Right lobe of liver (tissue), 6 donors: ENCODE results near the gene TRAPPC2. TPM values are rescaled to one million over a fixed set of nuclear protein-coding genes. Genes with fewer than 3 reads are reported as not detected.

Source experiments
- ATAC-seq, 4 donors: fragments of 200-7000 bp; cut with Tn5 transposase; one replicate each; pipeline ENCODE4 v1.9.1; 2020; ENCODE audit warnings: mild to moderate bottlenecking in 4 of 4, moderate library complexity in 4 of 4
- DNase-seq, 3 donors: peaks; one replicate each; pipeline ENCODE4 v3.0.0-alpha.2; 2020
- H3K27ac ChIP-seq, 3 donors: fragments of 200-600 bp; one replicate each; pipeline ENCODE4 v1.8.0; 2022
- H3K27me3 ChIP-seq, 2 donors: fragments of 200-600 bp; one replicate each; pipeline ENCODE4 v1.8.0; 2022
- H3K36me3 ChIP-seq, 4 donors: fragments of 200-600 bp; sonication (generic) in 1 of 4; one replicate each; pipeline versions ENCODE4 v1.5.1 to v1.8.0; 2017 to 2022; ENCODE audit warnings: control low read depth in 1 of 4
- H3K4me1 ChIP-seq, 4 donors: fragments of 200-600 bp; sonication (generic) in 1 of 4; one replicate each; pipeline versions ENCODE4 v1.5.1 to v1.8.0; 2017 to 2022; ENCODE audit warnings: control low read depth in 1 of 4
- H3K4me3 ChIP-seq, 3 donors: fragments of 200-600 bp; one replicate each; pipeline ENCODE4 v1.8.0; 2022
- H3K9me3 ChIP-seq, 4 donors: fragments of 200-600 bp; sonication (generic) in 1 of 4; one replicate each; pipeline versions ENCODE4 v1.5.1 to v1.8.0; 2017 to 2022; ENCODE audit warnings: control low read depth in 1 of 4
- CTCF ChIP-seq, 4 donors: fragments of 200-600 bp in 3 of 4; fragments of 450-650 bp in 1 of 4; IDR thresholded peaks; one replicate each; pipeline versions ENCODE4 v1.5.1 to v1.8.0; 2016 to 2022; ENCODE audit warnings: antibody characterized with exemption in 4 of 4, mild to moderate bottlenecking in 2 of 4
- POLR2A ChIP-seq: fragments of 450-650 bp; IDR thresholded peaks from one replicate; pipeline ENCODE4 v1.6.1; 2017; ENCODE audit warnings: antibody characterized with exemption, mild to moderate bottlenecking
- WGBS: methylation state at CpG from one replicate; pipeline ENCODE4 v1.1.6; 2018; ENCODE audit warnings: low coverage, low lambda C conversion rate; ENCODE audit not compliant: insufficient coverage; ENCODE audit errors: missing lambda C conversion rate; 5-methylcytosine and 5-hydroxymethylcytosine counted together
- intact Hi-C, 2 donors: fragments of 100-400 bp; cut with DNase I; formaldehyde crosslinking; loops; one replicate each; pipeline versions ENCODE4 v1.11.2 to v1.14.1; 2022
- total RNA-seq, 6 experiments: library from RNA; depleted of rRNA in 2 of 6; stranded (reverse); fragments of >200 nt in 2 of 6; fragmentation: NEBNext Ultra II Directional in 3 of 6; extraction: Animal tissue kit (Norgen Biotek cat#: 25700) in 3 of 6; gene quantifications; one replicate each; pipeline versions ENCODE4 v1.1.0 to v1.2.4, GENCODE V29; 2016 to 2023
- donor health status: DM: no; HTN: yes; CAD: no.
- donor health status: DM: no; HTN: no; CAD: no.
- donor health status: DM: no; HTN: no; CAD: no.
- donor health status: DM: no; HTN: yes; CAD: no.
- donor health status: DM: no; HTN: yes; CAD: no.

The TRAPPC2 gene
- total RNA-seq, 6 experiments from 2014 or later, result 6.3 to 13.8 (median 8.5) TPM

- H3K27ac ChIP-seq, result no peak overlapping the region
- no peaks in the 10 kb centered on the region for H3K4me1 ChIP-seq
- intact Hi-C loops, result no loop called here
- ATAC-seq, result peak in 1 of 4 donors; percentile 44
- H3K4me3 ChIP-seq, result no peak overlapping the region
- 63% methylated on average over 4 of the region's 6 CpGs for WGBS
- no peak for DNase-seq
- peaks cover 0 to 18% (median 0%) of the 10 kb centered on the region in 4 donors for H3K36me3 ChIP-seq
- TF ChIP-seq POLR2A (no peak), CTCF (IDR thresholded peaks at IDR 0.05) (no peak)
- no peaks in the 10 kb centered on the region for H3K27me3 ChIP-seq
- no peaks in the 10 kb centered on the region for H3K9me3 ChIP-seq
Observed at GRCh38 chrX:13716905-13717304, 17.5 kb downstream of the TRAPPC2 start.

- no peak for DNase-seq
- 74% methylated on average over 8 of the region's 9 CpGs for WGBS
- Histone ChIP-seq H3K9me3 (no peaks in the 10 kb centered on the region), H3K27me3 (no peaks in the 10 kb centered on the region), H3K27ac (no peak overlapping the region), H3K4me3 (no peak overlapping the region), H3K36me3 (peaks cover 0 to 21% (median 0%) of the 10 kb centered on the region in 4 donors), H3K4me1 (no peaks in the 10 kb centered on the region)
- intact Hi-C loops, result no loop called here
- ATAC-seq, result no peak
- TF ChIP-seq POLR2A (no peak), CTCF (IDR thresholded peaks at IDR 0.05) (no peak)
Observed at GRCh38 chrX:13716455-13716854, 18.0 kb downstream of the TRAPPC2 start.

GRCh38 chrX:13711141-13711540 is 23.3 kb downstream of the TRAPPC2 start:
- intact Hi-C loops, result no loop called here
- Histone ChIP-seq H3K4me1 (no peaks in the 10 kb centered on the region), H3K27ac (no peak overlapping the region), H3K27me3 (no peaks in the 10 kb centered on the region), H3K4me3 (no peak overlapping the region), H3K36me3 (peaks cover 0 to 16% (median 0%) of the 10 kb centered on the region in 4 donors), H3K9me3 (no peaks in the 10 kb centered on the region)
- ATAC-seq, result no peak
- TF ChIP-seq CTCF (IDR thresholded peaks at IDR 0.05), result no peak
- no peak for TF ChIP-seq POLR2A
- no peak for DNase-seq
- 68% methylated on average over 4 of the region's 4 CpGs for WGBS

GRCh38 chrX:13703589-13703988 is 30.8 kb downstream of the TRAPPC2 start:
- Histone ChIP-seq H3K36me3 (peaks cover 0 to 6% (median 0%) of the 10 kb centered on the region in 4 donors), H3K27me3 (no peaks in the 10 kb centered on the region), H3K4me3 (no peak overlapping the region), H3K4me1 (no peaks in the 10 kb centered on the region), H3K9me3 (no peaks in the 10 kb centered on the region), H3K27ac (no peak overlapping the region)
- no peak for DNase-seq
- 71% methylated on average over 3 of the region's 3 CpGs for WGBS
- no peak for TF ChIP-seq CTCF (IDR thresholded peaks at IDR 0.05)
- no peak for TF ChIP-seq POLR2A
- intact Hi-C loops, result no loop called here
- ATAC-seq, result no peak

- ATAC-seq, result no peak
- peaks cover 0 to 6% (median 0%) of the 10 kb centered on the region in 4 donors for H3K36me3 ChIP-seq
- TF ChIP-seq POLR2A (no peak), CTCF (IDR thresholded peaks at IDR 0.05) (no peak)
- H3K27me3 ChIP-seq, result no peaks in the 10 kb centered on the region
- no peak for DNase-seq
- intact Hi-C loops, result no loop called here
- H3K4me3 ChIP-seq, result no peak overlapping the region
- H3K9me3 ChIP-seq, result no peaks in the 10 kb centered on the region
- no peak overlapping the region for H3K27ac ChIP-seq
- WGBS, result 74% methylated on average over 3 of the region's 3 CpGs
- no peaks in the 10 kb centered on the region for H3K4me1 ChIP-seq
Observed at GRCh38 chrX:13703135-13703534, 31.3 kb downstream of the TRAPPC2 start.
